NCI-H2081 (cell line): ENCODE data around the gene HERC3.

ENCODE experiments used
- DNase-seq, 2 experiments: peaks; one replicate each; lab custom pipeline; 2025; lab: John Stamatoyannopoulos, UW

HERC3 gene

DNA sequence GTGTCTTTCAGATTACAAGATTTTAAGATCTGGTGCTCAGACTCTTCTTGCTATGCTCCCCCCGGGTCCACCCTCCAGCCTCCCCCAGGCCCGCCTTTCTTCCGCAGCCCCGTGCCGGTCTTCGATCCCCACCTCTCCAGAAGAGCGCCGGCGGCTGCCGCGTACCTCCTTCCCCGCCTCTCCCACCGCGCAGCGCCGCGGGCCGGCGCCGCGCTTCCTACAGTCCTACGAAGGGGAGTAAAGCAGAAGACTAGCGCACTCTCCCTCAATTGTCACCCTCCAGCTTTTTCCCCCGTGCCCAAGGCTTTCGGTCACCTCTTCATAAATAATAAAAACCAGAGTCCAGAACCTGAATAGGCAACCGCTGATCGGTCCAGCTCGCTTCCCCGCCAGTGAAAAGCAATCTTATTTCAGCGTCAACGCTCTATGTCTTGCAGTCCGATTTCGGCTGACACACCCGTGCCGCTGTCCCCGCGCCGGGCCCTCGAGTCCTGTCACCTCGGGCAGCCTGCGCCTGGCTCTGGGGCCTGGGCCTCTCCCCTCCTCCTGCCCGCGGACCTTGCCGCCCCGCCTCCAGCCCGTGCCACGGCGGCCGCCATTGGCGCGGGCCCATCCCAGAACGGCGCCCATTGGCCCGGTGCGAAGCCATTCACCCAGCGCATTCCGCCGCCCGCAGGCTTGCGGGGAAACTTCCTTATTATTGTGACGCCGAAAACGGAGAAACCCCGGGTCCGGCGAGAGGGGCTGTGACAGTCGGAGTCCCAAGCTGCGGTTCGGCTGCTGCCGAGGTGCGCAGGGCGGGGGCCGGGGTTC, at the start of gene HERC3:
TSS of gene HERC3 (plus strand) at position 694 of the 813 bp plus-strand sequence. CDS start 13,344 bp downstream, outside the sequence.
- peak; percentile 70 to 82 for DNase-seq

DNA sequence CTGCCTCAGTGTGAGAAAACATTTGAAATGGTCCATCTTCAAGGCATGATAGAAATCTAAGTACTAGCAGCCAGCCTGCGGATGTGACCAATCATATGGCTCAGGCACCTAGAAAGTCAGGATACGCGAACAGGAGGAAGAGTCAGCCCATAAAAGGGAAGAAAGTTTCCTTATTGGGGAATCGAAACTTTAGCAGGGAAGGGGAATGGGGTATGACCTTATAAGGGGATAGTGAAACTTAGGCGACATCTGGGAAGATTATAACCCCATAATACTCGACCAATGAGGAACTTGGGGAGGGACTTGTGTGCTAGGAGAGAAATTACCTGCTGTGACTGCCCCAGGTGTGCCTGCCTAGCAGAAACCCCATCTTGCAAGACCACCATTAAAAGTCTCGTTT, 42.5 kb upstream of the HERC3 start:
- no peak for DNase-seq

- DNase-seq = no peak
These were observed 24.7 kb upstream of the HERC3 start for GRCh38 chr4:88567591-88567990.

DNA sequence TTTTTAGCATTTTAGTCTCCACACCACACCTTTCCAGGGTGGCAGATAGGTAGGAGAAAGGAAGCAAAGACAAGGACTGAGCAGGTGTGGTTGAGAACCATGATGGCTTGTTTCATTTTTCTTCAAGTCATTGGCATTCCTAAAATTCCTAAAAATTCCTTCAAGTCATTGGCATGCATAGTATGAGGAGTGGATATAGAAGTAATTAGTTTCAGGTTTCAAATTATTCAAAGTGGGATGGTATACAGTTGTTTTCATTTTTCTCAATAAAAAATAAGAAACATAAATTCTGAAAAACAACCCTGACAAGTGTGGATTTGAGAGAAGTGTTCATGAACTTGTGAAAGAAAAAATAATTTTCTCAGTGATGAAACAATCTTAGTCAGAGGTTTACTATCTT, 22.3 kb upstream of the HERC3 start:
- DNase-seq = no peak

DNA sequence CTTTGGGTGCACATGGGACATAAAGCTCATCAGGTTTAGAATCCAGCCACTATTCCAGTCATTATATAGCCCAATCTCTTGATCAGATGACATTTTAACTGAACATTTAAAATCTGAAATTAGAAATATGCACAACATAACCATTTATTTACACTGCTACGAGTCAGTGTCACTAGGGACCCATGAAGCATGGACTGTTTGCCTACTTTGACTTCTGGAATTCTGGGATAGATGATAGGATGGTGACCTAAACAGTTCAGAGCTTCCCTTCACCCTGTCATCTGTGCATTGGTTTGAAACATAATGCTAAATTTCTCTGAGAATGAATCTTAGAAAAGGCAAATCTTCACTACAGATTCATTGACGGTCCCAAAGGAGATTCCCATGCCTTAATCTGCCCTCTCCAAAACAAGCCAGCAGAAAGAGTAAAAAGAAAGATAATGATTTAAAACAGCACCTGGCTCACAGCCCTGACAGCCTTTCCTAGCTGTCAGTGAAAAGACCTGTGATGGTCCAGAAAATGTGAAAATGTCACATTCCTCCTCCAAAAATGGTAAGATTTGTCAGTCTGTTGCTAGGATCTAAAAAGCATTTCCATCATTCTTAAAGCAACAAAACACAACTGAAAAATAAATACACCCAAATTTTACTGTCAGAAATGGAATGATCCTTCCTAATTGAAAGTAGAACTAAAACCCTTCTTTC, 18.9 kb upstream of the HERC3 start:
- no peak for DNase-seq

- no peak for DNase-seq
These were observed 18.3 kb upstream of the HERC3 start for GRCh38 chr4:88573995-88574394.

- no peak for DNase-seq
These were observed 17.1 kb upstream of the HERC3 start for GRCh38 chr4:88575186-88575585.

DNA sequence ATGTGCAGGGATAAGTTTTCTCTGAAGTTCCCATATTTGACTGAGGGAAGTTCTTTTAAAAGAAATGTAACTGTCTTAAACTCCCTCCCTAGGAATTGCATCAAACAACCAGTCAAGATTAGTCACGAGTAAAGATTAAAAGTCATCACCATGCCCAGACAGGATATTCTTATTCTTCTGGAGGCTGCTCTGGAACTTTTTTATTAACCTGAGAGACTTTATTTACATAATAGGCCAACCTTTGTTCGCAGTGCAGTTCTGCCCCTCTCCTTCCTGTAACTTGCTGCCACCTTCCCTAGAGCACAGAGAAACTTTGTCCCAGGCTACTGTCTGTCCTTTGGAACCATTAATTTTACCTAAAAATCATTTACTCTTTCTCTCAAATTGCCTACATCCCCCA, 9.8 kb upstream of the HERC3 start:
- no peak for DNase-seq

DNA sequence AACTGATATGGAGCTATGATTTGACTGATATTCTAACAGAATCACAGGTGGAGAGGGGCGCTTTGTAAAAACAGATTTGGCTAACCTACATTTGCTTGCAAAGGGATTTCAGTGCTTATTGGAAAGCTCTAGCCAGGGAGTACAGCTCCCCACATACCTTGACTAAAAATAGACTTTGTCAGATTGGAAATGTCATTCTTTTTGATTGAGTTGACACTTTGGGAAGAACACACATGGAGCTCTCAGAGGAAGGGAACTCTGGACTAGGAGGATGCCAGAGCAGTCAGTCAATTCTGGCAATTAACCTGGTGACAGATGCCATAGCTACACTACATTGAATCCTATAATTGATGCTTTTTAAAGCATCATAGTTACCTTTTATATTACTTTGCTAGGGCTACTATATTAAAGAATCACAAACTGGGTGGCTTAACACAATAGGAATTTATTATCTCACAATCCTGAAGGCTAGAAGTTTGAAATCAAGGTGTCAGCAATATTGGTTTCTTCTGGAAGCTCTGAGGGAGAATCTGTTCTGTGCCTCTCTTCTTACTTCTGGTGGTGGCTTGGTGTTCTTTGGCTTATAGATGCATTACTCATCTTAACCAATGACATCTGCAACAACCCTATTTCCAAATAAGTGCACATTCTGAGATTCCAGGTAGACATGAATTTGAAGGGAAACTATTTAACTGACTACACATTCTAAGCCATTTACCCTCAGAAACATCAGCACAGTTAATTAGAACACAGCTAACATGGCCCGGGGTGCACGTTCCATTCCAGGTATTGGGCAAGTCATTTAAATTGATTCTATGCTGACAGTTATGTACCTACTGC, 8.4 kb upstream of the HERC3 start:
- no peak for DNase-seq

- DNase-seq = no peak
These were observed 7.8 kb upstream of the HERC3 start for GRCh38 chr4:88584471-88584900.

DNA sequence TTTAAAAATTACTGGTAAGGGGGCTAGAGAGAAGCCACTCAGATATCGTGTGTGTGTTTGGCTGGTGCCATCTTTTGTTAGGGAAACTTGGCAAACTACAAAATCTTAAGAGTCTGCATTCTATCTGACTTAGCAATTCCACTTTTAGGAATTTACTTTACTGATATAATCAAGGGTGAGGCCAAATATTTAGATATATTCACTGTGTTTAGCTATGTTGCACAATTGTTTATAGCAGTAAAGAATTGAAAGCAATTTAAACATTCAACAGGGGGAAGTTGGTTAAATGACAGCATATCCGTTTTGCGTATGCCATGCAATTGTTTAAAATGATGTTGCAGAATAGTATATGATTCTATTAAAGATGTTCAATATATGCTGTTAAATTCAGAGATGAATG, 6.4 kb upstream of the HERC3 start:
- DNase-seq = no peak

GRCh38 chr4:88587306-88587705, 5.0 kb upstream of the HERC3 start:
- no peak for DNase-seq

DNA sequence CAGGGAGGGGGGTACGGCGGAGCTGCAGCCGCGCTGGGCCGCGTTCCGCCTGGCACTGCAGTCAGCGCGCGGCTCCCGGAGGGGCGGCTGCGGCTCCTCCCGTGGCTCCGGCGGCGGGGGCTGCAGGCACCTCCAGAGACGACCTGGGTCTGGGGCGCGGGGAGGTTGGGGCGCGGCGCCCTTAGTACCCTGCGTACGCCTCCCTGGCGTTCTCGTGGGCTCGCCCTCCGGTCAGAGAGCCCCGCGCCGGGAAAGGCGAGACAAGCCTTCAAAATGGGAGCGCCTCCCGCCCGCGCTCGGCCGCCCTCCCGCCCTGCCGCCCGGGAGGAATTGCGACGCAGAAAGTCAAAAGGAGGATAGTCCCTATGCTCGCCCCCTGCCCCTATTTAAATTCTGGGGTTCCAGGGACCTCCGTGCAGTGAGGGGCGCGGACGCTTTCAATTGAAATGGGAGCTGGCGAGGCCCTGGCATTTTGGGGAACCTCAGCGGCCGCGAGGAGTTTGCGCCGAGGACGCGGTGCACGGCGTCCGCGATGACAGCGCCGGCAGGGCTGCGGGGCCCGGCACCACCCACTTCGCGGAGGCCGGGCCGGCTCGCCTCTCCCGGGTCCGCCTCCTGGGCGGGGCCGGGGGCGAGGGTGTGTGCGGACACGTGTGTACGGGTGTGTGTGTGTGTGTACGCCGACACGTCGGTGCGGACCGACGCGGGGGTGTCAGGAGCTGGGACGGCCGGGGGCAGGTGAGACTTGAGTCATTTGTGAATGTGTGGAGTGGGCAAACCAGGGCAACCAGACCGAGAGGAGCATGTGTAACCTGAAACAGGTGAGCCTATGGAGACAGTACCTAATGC, 544 bp downstream of the HERC3 start:
- DNase-seq = peak; percentile 15 to 61

GRCh38 chr4:88597970-88598660, 5.8 kb downstream of the HERC3 start:
- DNase-seq = no peak

DNA sequence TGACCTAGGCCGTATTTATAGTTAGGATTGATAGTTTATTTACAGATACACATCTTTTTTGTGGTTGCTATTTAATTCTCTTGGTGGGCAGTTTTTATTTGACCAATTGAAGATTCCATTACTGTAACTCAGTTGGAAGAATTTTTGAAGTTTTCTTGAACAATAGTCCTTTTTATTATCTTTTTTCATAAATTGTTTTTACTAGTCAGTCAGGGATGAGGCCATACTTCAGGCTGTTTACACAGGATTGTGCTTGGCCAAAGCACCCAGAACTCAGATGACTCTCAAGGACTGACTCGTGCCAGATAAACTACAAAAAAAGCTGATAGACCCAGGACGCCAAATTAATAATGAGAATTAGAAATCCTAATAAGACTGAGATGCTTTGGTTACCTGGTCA, 7.0 kb downstream of the HERC3 start:
- DNase-seq = no peak

DNA sequence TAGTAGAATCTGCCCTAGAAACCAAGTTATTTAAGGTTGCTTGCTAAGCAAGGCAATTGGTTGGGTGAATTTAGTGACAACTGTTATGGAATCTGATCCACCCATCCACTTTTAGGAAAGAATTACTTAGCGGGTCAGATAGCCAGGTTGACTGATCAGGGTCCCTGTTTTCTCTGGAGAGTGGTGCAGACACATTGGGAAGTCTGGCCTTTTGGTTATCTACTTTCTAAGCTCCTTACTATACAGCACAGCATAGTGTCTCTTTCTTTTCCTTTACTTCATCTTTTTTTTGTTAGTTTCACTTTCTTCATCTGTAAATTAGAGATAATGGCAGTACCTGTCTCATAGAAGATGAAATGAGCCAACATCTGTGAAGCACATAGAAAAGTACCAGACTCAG, 7.4 kb downstream of the HERC3 start:
- no peak for DNase-seq

DNA sequence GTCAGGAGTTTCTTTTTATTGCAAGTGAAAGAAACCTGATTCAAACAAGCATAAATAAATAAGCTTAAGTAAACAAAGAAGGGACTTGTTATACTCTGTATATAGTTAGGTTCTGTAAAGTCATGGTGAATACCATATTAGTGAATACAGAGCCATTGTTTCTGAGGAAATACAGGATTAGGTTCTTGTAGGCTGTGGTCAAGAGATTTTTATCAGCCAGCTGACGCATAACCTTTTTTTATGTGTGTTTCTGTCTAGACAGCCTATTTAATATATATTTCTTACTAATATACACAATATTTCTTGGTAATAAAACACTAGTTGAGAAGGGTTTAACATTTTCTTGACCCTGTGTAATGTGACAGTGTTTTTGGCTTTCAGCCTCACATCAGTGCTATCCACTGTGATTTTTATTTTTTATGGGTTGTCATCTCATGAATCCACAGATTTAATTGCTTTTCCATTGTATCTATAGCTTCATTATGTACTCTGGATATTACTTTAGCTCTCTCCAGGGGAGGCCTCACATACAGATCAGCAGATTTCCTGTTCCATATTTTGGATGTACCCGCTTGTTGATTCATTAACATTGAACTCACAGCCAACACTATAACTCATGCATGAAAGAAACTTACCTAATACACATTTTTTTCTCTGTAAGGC, 8.0 kb downstream of the HERC3 start:
- peak in 1 of 2 experiments; percentile 17 for DNase-seq

DNA sequence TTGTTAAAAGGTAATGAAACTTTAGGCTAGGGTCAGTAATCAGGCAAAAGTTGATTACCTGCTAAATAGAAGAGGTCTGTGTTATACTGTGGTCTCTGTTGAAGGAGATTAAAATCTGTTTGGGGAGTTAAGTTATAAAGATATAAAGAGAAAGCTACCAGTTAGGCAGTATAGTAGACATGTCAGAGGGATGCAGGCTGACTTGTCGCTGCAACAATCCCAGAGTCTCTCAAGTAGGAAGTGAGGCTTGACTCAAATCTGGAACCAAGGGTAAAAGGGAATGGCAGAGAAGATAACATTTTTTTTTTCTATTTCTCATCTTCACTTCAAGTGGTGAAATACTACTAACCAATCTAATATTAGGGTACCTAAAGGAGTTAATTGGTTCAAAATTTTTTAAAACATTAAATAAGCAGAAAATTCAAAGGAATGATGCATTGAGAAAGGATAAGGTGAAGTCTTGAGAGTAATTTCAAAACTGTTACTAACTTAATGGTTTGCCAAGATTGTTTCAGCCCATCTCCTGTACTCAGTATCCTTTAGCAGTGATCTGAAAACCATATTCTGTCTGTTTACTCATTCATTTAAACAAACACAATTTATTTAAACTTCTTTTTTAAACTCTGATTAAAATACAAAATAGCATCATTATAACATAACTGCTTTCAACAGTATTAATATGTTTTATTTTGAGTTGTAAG, 12.8 kb downstream of the HERC3 start:
- DNase-seq = no peak

- no peak for DNase-seq
These were observed 13.5 kb downstream of the HERC3 start for GRCh38 chr4:88605736-88606135.

GRCh38 chr4:88606832-88607231, 14.6 kb downstream of the HERC3 start:
- no peak for DNase-seq
